ENCODE measurements around the gene MYH9.

The MYH9 gene

DNA sequence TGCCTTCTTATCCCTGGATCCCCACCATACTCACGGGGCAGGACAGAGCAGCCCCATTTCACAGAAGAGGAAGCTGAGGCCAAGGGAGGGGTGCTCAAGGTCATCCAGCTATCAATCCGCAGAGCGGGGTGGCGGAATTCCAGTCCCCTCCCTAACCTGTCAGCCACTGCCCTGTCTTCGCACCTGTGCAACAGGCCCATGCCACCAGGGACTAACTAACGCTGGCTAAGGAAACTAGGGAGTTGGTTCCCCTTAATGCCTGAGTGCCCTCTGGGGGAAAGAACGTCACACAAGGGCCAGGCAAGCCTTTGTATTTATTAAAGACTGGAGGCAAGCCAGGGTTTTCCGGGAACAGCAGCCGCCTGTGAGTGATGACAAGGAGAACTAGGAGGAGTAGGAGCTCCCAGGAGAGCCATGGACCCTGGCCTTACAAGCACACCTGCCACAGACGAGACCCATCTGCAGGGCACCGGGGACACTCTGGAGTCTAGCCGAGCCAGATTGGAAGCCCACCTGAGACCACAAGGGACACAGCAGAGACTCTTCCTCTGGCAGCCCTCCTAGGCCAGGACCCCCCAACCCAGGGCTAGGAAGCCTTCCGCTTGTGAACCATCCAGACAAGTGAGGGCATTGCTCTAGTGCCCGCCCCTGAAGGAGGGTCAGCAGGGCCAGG is 64.4 kb downstream of the MYH9 start:
- peaks cover 32% of the 10 kb centered on the region for H3K4me1 ChIP-seq (ENCODE audit: control insufficient read depth, insufficient read depth, low read length)
- H3K9me3 ChIP-seq (ENCODE audit: control insufficient read depth, low read length): no peaks in the 10 kb centered on the region
- DNase-seq (ENCODE audit: low read depth): no peak
- peak overlapping the region; percentile 7 for H3K4me3 ChIP-seq (ENCODE audit: low read length)
- no peaks in the 10 kb centered on the region for H3K27me3 ChIP-seq (replicated peaks; ENCODE audit: control insufficient read depth, insufficient read depth, low read length)
- H3K36me3 ChIP-seq (ENCODE audit: control insufficient read depth, insufficient read depth, low read length, severe bottlenecking): peaks cover 78% of the 10 kb centered on the region
- peak overlapping the region; percentile 85 for H3K9ac ChIP-seq (ENCODE audit: low read length)

DNA sequence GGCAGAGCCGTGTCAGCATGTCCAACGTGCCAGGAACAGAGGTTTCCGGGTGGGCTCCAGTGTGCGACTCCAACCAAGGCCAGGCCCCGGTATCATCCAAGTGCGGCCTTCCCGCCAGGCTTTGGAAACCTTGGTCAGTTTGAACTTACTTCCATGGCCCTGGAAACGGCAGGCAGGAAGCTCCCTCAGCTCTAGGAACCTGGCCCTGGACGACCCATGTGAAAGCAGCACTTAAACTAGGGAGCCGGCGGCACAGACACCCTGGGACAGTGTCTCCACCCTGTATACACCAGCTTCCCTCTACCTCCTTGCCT is 65.2 kb downstream of the MYH9 start:
- Histone ChIP-seq H3K4me1 (ENCODE audit: control insufficient read depth, insufficient read depth, low read length) (peaks cover 32% of the 10 kb centered on the region), H3K27me3 (replicated peaks; ENCODE audit: control insufficient read depth, insufficient read depth, low read length) (no peaks in the 10 kb centered on the region)

DNA sequence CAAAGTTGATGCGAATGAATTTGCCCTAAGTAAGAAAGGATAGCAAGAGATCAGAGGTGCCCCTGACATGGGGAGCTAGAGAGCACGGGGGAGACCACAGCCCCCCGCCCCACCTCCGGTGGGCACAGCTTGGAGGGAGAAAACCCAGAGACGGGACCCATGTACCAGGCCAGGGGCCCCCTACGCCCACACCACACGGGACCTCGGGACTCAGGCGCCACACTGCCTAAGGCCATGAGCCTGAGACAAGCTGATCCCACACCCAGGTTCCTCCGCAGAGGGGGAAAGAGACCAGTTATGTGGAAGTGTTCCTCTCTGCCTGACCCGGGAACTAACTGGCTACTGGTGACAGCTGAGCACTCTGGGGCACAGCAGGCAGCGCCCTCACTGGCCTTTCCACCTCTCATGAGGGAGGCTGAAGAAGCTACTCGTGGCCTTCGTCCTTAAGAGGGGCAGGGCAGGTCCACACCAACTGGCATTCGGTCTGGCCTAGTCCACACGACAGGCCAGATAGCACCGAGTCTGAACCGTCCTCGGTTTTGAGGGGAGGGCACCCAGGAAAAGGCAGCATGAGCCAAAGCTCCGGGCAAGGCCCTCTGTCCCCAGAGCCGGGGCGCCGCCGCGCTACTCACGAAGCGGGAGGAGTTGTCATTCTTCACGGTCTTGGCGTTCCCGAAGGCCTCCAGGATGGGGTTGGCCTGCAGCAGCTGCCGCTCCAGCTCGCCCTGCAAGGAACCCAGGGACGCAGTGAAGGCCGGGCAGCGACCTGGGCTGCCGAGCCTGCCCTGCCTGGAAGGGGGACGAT is 65.8 kb downstream of the MYH9 start:
- DNase-seq (ENCODE audit: low read depth): no peak
- Histone ChIP-seq H3K9ac (ENCODE audit: low read length) (no peak overlapping the region), H3K4me1 (ENCODE audit: control insufficient read depth, insufficient read depth, low read length) (peaks cover 32% of the 10 kb centered on the region), H3K9me3 (ENCODE audit: control insufficient read depth, low read length) (no peaks in the 10 kb centered on the region), H3K4me3 (ENCODE audit: low read length) (no peak overlapping the region), H3K36me3 (ENCODE audit: control insufficient read depth, insufficient read depth, low read length, severe bottlenecking) (peaks cover 78% of the 10 kb centered on the region), H3K27me3 (replicated peaks; ENCODE audit: control insufficient read depth, insufficient read depth, low read length) (no peaks in the 10 kb centered on the region)

More for the DNA sequence above, 65.2 kb downstream of the MYH9 start:
- H3K9me3 ChIP-seq (ENCODE audit: control insufficient read depth, low read length): no peaks in the 10 kb centered on the region
- no peak overlapping the region for H3K9ac ChIP-seq (ENCODE audit: low read length)
- no peak overlapping the region for H3K4me3 ChIP-seq (ENCODE audit: low read length)
- H3K36me3 ChIP-seq (ENCODE audit: control insufficient read depth, insufficient read depth, low read length, severe bottlenecking): peaks cover 78% of the 10 kb centered on the region
- no peak for DNase-seq (ENCODE audit: low read depth)

DNA sequence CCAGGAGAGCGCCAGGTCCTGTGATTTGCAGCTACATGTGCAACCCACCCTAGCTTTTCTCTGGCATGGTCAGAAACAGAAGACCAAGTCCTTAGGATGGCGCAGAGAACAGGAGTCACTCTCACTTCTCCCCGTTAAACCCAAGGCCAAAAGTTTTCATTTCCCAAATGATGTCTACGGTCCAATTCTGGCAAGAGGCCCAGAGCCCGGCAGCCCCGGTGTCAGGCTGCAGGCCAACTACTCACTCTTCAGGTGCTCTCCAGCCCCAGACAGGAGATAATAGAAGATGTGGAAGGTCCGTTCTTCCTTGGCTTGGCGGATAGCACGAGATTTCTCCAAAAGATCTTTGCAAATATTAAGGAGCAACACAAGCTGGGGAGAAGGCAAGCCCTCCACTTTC is 67.2 kb downstream of the MYH9 start:
- Histone ChIP-seq H3K4me1 (ENCODE audit: control insufficient read depth, insufficient read depth, low read length) (peaks cover 28% of the 10 kb centered on the region), H3K36me3 (ENCODE audit: control insufficient read depth, insufficient read depth, low read length, severe bottlenecking) (peaks cover 76% of the 10 kb centered on the region), H3K9ac (ENCODE audit: low read length) (no peak overlapping the region), H3K27me3 (replicated peaks; ENCODE audit: control insufficient read depth, insufficient read depth, low read length) (no peaks in the 10 kb centered on the region), H3K9me3 (ENCODE audit: control insufficient read depth, low read length) (no peaks in the 10 kb centered on the region), H3K4me3 (ENCODE audit: low read length) (no peak overlapping the region)
- DNase-seq (ENCODE audit: low read depth): no peak

DNA sequence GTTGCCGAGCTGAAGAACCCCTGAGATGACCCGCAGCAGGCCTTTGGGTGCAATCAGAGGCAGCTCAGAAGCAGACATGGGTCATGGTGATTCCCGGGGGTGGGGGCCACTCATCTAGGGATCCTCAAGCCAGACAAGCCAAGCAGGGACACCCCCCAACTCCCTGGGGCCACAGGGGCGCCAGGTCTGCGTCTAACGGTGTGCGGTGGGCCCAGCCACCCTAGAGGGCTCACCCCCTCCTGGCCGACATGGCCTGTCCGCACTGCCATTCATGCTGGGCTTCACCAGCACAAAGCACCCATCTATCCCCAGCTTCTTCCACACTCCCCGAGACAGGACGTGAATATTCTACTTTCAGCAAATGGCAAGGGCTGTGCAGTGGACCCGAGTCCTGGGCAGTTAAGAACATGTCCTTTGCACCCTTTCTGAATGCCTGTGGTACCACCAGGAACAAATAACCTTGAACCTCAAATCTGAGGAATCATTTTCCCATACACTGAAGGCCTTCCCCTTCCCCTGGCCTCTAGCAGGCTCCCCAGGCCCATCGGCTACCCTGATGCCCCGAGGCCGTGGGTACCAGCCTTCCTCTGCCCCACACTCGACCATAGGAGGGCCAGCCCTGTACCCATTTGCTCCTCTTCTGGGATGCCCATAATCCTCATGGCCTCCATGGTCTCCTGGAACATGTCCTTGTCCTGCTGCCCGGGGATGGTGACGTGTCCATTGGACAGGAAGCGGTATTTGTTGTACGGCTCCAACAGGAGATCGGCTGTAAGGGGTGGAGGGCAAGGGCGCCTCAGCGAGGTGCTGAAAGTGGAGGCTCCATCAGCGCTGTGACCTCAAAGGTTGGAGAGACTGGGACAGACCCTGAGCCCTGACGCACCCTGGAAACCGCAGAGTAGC is 67.9 kb downstream of the MYH9 start:
- H3K9me3 ChIP-seq (ENCODE audit: control insufficient read depth, low read length): no peaks in the 10 kb centered on the region
- no peaks in the 10 kb centered on the region for H3K27me3 ChIP-seq (replicated peaks; ENCODE audit: control insufficient read depth, insufficient read depth, low read length)
- H3K9ac ChIP-seq (ENCODE audit: low read length): no peak overlapping the region
- DNase-seq (ENCODE audit: low read depth): no peak
- H3K4me1 ChIP-seq (ENCODE audit: control insufficient read depth, insufficient read depth, low read length): peaks cover 21% of the 10 kb centered on the region
- H3K4me3 ChIP-seq (ENCODE audit: low read length): no peak overlapping the region
- H3K36me3 ChIP-seq (ENCODE audit: control insufficient read depth, insufficient read depth, low read length, severe bottlenecking): peaks cover 78% of the 10 kb centered on the region

DNA sequence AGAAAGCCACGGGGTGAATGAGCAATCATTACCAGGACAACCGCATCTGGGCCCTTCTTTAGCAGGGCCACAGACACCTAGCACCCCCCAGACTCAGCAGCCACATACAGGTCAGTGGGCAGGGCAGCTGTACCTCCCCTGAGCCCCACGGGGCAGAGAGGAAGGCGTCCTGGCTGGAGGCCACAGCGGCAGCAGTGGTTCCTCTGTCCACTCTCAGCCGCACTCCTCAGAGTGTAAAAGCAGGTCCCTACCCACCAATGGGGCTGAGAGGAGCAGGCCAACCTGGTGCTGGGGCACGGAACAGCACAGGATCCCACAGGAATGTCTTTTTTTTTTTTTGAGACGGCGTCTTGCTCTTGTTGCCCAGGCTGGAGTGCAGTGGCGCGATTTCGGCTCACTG is 69.3 kb downstream of the MYH9 start:
- DNase-seq (ENCODE audit: low read depth): no peak
- Histone ChIP-seq H3K9ac (ENCODE audit: low read length) (no peak overlapping the region), H3K36me3 (ENCODE audit: control insufficient read depth, insufficient read depth, low read length, severe bottlenecking) (peaks cover 92% of the 10 kb centered on the region), H3K4me3 (ENCODE audit: low read length) (no peak overlapping the region), H3K9me3 (ENCODE audit: control insufficient read depth, low read length) (no peaks in the 10 kb centered on the region), H3K27me3 (replicated peaks; ENCODE audit: control insufficient read depth, insufficient read depth, low read length) (no peaks in the 10 kb centered on the region), H3K4me1 (ENCODE audit: control insufficient read depth, insufficient read depth, low read length) (peaks cover 7% of the 10 kb centered on the region)

DNA sequence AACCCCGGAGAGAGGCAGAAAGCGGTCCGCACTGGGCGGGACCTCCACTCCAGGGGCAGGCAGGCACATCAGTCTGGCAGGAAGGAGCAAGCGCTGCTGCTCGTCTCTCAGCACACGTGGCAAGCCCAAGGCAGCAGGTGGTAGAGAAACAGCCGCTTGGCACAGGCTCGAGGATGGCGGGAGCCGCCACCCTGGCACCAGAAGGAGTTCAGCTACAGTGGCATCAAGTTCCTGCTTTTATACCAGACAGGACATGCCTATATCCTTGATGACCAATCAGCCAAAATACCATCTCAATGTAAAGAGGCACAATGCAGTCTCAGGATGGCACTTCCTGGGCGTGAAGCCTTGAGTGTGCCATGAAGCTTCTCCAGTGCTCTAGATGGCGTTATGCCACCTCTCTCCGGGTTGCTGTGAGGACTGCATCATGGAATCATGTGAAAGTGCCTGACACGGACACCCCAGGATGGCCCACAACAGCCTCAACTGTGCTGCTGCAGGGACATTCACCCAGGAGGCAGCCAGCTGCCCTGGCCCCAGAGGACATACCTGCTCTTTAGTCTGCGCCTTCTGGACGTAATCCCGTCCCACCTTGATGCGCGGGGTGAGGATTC is 70.0 kb downstream of the MYH9 start:
- no peaks in the 10 kb centered on the region for H3K9me3 ChIP-seq (ENCODE audit: control insufficient read depth, low read length)
- H3K27me3 ChIP-seq (replicated peaks; ENCODE audit: control insufficient read depth, insufficient read depth, low read length): no peaks in the 10 kb centered on the region
- H3K4me3 ChIP-seq (ENCODE audit: low read length): no peak overlapping the region
- H3K4me1 ChIP-seq (ENCODE audit: control insufficient read depth, insufficient read depth, low read length): peaks cover under 1% of the 10 kb centered on the region
- DNase-seq (ENCODE audit: low read depth): no peak
- H3K9ac ChIP-seq (ENCODE audit: low read length): no peak overlapping the region
- H3K36me3 ChIP-seq (ENCODE audit: control insufficient read depth, insufficient read depth, low read length, severe bottlenecking): peaks cover 91% of the 10 kb centered on the region

DNA sequence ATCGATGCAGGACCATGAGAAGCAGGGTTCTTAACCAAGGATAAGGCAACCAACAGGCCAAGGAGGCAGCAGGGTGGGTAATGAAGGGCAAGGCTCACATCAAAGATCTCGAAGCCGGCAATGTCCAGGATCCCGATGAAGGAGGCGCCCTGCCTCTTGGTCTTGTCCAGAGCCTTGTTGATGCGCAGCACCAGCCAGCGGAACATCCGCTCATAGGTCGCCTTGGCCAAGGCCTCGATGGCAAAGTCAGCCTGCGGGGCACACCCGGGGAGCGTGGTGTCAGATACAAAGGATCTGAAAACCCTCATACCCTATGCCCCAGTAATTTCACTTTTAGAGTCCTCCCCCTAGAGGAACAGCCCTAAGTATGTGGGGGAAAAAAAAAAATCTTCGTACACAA is 71.3 kb downstream of the MYH9 start:
- no peaks in the 10 kb centered on the region for H3K4me1 ChIP-seq (ENCODE audit: control insufficient read depth, insufficient read depth, low read length)
- H3K27me3 ChIP-seq (replicated peaks; ENCODE audit: control insufficient read depth, insufficient read depth, low read length): no peaks in the 10 kb centered on the region
- no peak overlapping the region for H3K4me3 ChIP-seq (ENCODE audit: low read length)
- no peak overlapping the region for H3K9ac ChIP-seq (ENCODE audit: low read length)
- DNase-seq (ENCODE audit: low read depth): no peak
- no peaks in the 10 kb centered on the region for H3K9me3 ChIP-seq (ENCODE audit: control insufficient read depth, low read length)
- peaks cover 91% of the 10 kb centered on the region for H3K36me3 ChIP-seq (ENCODE audit: control insufficient read depth, insufficient read depth, low read length, severe bottlenecking)

DNA sequence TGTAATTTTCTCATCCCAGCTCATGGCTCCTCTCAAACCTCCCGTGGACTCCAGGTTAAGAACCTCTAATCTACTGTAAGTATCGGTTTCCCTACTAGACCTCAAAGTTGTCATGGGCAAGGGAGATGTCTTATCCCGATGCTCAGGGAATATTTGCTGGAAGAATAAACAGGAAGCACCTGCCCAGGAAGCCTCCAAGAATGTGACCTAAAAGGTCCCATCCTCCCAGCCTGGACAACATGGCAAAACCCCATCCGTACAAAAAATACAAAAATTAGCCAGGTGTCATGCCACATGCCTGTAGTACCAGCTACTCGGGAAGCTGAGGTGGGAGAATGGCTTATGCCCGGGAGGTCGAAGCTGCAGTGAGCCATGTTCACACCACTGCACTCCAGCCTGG is 72.4 kb downstream of the MYH9 start:
- Histone ChIP-seq H3K27me3 (replicated peaks; ENCODE audit: control insufficient read depth, insufficient read depth, low read length) (no peaks in the 10 kb centered on the region), H3K9ac (ENCODE audit: low read length) (no peak overlapping the region), H3K4me1 (ENCODE audit: control insufficient read depth, insufficient read depth, low read length) (no peaks in the 10 kb centered on the region), H3K36me3 (ENCODE audit: control insufficient read depth, insufficient read depth, low read length, severe bottlenecking) (peaks cover 91% of the 10 kb centered on the region), H3K4me3 (ENCODE audit: low read length) (no peak overlapping the region), H3K9me3 (ENCODE audit: control insufficient read depth, low read length) (no peaks in the 10 kb centered on the region)
- no peak for DNase-seq (ENCODE audit: low read depth)

DNA sequence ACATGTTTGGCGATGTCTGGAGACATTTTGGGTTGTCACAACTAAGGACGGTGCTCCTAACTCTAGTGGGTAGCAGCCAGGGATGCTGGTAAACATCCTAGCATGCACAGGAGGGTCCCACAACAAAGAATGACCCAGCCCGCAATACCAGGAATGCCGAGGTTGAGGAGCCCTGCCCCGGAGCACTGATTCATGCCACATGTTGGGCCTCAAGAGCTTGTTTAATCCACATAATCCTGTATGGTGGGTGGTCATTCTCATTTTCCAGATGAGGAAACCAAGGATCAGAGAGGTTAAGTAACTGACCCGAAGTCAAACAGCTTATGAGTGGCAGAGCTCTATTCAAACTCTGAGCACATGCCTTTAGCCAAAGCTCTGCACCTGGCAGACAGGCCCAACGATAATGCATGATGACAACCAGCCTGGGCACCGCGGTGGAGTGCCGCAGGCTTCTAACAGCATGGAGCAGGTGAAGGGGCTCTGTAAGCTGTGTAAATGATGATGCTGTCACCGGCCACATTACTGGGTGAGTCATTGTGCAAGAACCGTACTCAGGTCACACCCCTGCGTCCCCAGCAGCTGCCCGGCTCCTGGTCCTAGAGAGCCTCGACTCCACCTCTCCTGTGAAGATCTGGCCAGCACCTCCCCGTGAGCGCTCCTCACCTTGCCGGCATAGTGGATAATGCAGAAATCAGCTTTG is 76.2 kb downstream of the MYH9 start:
- Histone ChIP-seq H3K4me1 (ENCODE audit: control insufficient read depth, insufficient read depth, low read length) (no peaks in the 10 kb centered on the region), H3K4me3 (ENCODE audit: low read length) (no peak overlapping the region), H3K36me3 (ENCODE audit: control insufficient read depth, insufficient read depth, low read length, severe bottlenecking) (peaks cover 91% of the 10 kb centered on the region), H3K9ac (ENCODE audit: low read length) (no peak overlapping the region), H3K27me3 (replicated peaks; ENCODE audit: control insufficient read depth, insufficient read depth, low read length) (no peaks in the 10 kb centered on the region), H3K9me3 (ENCODE audit: control insufficient read depth, low read length) (no peaks in the 10 kb centered on the region)
- DNase-seq (ENCODE audit: low read depth): no peak
